Stimulated activated CD8-positive, alpha-beta memory T cell treated with anti-CD3 and anti-CD28 coated beads, Interleukin-7, amount 100 ng/mL, for 4 hours (primary cell): ENCODE measurements around the gene ELOVL1.
"Not testable (repeated sequence)": the region's sequence is repeated elsewhere in the genome, so short reads cannot be mapped to it uniquely, and the experiment has no call there.

Experiments
- DNase-seq, 2 donors: peaks; one replicate each; pipeline ENCODE4 v3.0.0-alpha.2; 2020; ENCODE audit warnings: low read depth in 2 of 2

Gene ELOVL1

DNA sequence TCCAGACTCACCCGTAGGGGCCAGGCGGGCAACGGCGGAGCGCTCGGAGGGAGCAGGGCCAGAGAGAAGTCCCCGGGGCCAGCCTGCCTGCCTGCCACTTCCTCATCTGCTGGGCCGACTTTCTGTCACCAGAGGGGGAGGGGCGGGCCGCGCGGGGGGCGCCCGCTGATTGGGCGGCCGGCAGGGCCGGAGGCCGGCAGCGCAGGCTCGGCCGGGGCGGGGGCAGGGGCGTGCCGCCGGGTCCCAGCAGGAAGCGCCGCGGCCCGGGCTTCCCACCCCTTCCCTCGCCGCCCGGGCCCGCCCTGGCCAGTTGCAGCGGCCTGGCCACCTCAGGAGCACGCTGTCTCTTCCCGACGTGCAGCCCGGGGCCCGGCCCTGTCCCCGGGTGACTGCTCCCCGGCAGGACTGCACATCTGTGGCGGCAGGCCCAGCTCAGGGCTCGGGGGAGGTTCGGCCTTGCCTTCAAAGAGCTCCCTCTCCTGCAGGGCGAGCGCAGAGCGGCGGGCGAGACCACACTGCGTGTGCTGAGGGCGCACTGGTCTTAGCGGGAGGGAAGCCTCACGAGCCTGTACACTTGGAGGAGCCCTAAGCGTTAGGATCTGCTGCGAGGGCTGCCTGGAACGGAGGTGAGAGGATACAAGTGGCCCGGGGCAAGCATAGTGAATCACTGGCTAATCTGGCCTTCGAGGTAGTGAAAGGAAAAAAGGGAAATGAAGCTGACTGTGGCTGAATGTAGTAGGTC, at the start of gene ELOVL1:
TSS of gene ELOVL1 (minus strand) at position 108 of the 742 bp plus-strand sequence. CDS start 2,402 bp downstream, outside the sequence.
- peak; percentile 62 to 86 for DNase-seq

DNA sequence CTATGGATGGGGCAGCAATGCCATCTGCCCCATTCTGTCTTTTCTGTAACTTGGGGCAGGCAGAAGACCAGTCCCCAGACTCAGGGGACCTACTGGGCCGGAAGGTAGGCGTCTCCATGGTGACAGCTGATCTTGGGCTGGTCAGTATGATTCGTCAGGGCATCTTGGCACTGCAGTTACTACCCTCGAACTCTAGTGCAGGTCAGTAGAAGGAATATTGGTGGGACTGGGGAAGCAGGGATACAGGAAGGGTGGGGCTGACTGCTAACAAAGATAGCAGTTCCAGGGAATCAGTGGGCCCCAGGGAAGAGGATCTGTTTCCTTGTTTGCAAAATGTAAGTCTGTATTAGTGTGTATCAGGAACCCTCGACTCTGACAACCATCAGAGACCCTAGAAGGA, 48.1 kb upstream of the ELOVL1 start:
- DNase-seq = no peak

DNA sequence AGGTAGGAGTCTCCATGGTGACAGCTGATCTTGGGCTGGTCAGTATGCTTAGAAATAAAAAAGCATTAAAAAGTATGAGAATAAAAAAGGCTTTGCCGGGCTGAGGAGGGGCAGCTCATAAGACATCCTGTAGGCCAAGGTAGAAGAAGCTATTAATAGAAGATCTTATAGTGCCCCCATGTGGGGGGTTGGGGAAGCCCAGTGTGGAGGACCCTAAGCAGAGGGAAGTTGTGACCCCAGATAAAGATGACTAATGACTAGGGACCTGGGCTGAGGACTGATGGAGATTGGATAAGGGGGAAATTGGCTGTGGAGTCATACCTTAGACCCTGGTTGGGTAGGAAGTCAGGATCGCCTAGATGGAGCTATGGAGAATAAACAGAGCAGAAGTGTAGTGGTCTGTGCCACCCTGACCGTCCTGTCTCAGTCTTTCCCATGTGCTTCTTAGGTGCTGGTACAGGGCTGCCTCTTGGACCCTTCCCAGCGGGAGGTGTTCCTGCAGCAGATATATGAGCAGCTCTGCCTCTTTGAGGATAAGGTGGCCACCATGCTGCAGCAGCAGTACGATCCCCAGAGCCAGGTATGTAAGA, 46.9 kb upstream of the ELOVL1 start:
- peak; percentile 38 to 58 for DNase-seq

DNA sequence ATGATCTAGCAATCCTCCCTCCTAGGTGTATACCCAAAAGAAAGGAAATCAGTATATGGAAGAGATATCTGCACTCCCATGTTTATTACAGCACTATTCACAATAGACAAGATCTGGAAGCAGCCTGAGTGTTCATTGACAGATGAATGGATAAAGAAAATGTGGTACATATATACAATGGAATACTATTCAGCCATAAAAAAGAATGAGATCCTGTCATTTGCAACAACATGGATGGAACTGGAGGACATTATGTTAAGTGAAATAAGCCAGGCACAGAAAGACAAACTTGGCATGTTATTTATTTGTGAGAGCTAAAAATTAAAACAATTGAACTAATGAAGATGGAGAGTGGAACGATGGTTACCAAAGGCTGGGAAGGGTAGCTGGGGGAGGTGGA, 45.6 kb upstream of the ELOVL1 start:
- not testable (repeated sequence) for DNase-seq

DNA sequence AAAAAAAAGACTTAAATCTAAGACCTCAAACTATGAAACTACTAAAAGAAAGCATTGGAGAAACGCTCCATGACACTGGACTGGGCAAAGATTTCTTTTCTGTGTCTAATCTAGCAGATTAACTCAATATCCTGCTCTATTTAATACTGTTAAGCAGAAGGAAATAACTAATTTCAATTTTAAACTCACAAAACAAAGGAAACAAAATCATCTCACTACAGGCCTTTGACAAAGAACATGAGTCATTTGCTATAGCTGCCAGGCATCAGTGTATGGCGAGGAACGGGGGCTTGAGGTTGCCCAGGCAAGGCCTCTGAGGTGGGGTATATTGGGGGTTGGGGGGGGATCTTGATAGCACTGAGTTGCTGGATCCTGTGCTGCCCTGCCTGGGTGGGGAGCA, 42.8 kb upstream of the ELOVL1 start:
- no peak for DNase-seq

DNA sequence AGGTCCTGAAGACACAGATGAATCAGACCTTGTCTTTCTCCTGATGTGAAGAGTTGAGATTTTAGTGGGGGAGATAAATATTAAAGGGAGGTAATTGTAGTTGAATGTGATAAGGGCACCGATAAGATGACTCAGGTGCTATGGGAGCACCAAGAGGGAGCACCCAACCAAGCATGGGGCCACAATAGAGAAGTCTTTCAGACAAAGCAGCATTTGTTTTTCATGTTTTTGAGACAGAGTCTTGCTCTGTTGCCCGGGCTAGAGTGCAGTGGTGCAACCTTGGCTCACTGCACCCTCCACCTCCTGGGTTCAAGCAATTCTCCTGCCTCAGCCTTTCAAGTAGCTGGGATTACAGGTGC, 38.0 kb upstream of the ELOVL1 start:
- DNase-seq = no peak

DNA sequence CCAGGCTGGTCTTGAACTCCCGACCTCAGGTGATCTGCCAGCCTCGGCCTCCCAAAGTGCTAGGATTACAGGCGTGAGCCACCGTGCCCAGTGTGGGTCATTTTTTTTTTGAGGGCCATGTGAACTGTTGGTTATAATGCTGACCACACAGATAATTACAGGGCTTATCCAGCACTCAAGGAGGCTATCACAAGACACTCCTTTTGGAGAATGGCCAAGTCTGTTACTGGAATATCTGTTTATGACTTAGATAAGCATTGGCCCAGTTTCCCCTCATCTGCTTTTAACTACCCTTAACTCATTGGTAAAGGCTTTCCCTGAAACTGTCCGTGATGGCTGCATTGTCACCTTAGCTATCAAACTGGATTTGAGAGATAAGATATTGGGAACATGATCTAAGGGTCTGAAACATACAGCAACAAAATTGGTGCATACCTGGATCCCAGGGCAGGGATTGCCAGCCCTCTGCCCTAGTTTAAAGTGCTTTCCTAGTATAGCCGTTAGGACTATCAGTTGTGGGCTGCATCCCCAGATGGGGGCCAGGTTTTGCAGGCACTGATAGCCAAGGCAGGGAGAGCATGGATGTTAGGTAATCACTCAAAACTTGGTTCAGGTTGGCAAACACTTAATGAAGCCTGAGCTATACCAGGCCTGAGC, 37.5 kb upstream of the ELOVL1 start:
- DNase-seq = no peak

DNA sequence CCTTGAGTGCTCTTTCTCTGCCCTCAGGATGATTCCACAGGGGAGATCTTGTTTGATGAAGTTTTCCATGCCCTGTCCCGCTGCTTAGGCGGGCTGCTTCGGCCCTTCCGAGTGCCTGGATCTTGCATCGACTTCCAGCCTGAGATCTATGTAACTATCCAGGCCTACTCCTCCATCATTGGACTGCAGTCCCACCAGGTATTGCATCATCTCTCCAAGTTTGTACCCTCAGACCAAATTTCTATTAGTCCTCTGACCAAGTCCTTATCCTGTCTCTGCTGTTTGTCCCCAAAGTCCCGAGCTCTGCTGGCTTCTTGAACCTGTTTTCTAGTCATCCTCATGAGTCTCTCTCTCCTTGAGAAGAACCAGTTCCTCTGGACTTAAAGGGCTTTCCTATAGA, 36.5 kb upstream of the ELOVL1 start:
- no peak for DNase-seq

DNA sequence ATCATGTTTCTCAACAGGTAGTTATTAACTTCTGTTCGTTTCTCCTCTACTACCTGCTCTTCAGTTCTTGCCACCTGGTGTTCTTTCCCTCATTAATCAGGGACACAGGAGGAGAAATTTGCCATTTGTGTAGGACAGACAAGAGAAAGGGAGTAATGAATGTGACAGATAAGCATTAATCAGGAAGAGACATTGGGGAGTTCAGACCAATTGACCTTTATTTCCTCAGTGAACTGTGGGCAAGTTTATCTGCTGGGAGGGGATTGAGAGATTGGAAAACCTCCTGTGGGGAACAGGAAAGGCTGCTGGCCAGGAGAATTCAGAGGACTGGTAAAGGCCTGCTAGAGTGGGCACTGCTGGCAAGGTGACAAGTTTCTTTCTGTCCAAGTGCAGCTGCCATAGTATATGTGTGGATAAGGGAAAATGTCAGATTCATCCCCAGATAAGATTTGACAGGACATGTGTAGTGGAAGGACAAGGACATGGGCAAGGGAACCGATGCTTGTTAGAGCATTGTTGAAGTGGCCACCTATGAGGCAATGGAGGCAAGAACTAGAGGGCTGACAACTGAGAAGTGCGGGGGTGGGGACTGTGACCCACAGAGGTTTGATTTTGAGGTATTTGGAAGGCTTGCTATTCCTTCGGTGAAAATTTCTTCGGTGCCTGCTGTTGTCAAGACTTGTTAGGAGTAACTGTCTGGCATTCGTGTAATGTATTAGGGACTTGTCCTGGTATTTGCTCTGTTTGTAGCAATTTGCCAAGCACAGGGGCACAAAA, 34.5 kb upstream of the ELOVL1 start:
- no peak for DNase-seq

DNA sequence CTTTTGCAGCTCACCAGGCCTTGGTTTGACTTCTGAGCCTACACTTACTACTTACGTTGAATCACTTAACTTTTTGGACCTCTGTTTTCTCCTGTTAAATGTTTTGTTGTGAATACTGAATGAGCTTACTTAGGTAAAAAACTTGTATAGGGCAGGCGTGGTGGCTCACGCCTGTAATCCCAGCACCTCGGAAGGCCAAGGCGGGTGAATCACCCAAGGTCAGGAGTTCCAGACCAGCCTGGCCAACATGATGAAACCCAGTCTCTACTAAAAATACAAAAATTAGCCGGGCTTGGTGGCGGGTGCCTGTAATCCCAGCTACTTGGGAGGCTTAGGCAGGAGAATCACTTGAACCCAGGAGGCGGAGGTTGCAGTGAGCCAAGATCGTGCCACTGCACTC, 32.6 kb upstream of the ELOVL1 start:
- not testable (repeated sequence) for DNase-seq

DNA sequence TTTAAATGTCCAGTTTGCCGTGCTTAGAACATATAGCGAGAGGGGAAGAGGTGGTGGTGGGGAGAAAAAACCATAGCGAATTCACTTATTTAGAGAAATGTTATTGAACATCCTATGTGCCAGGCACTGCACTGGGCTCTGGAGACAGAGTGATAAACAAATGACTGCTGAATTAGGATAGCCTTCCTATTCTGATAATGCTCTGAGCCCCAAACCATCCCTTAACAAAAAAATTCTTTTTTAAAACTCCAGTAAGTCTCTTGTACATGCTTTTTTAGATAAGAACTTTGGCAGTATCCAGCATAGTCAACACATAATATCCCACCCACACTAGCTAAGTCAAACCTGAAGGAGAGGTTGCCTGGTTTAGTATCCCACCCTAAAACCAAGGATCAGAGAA, 30.4 kb upstream of the ELOVL1 start:
- no peak for DNase-seq

DNA sequence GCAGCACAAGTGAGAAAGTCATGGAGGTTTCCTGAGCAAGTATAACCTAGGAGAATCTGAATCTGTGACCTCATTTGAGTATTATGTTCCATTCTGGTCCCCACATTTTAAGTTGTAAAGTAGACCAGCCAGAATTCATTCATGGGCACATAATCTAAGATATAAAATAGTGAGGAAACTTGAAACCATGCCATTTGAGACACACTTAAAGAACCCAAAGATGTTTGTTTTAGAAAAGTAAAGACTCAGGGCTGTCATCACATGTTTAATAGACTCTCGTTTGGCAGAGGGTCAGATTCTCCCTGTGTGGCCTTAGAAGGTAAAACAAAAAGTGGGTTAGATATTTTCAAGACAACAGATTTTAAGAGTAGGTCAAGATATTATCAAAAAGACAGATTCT, 28.2 kb upstream of the ELOVL1 start:
- no peak for DNase-seq

DNA sequence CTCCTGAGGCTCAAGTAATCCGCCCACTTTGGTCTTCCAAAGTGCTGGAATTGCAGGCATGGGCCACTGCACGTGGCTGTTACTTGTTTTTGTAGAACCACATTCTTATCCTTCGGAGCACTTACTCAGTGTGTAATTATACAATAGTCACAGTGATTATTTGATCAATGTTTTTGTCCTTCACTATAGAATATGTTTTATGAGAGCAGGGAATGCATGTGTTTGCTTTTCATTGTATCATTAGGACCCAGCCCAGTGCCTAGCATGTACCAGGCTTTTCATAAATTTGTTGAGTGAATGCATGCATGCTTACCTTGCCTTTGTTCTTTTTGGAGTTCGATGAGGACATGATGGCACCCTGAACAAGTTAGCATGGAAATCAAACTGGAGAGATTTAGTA, 27.7 kb upstream of the ELOVL1 start:
- DNase-seq = no peak

DNA sequence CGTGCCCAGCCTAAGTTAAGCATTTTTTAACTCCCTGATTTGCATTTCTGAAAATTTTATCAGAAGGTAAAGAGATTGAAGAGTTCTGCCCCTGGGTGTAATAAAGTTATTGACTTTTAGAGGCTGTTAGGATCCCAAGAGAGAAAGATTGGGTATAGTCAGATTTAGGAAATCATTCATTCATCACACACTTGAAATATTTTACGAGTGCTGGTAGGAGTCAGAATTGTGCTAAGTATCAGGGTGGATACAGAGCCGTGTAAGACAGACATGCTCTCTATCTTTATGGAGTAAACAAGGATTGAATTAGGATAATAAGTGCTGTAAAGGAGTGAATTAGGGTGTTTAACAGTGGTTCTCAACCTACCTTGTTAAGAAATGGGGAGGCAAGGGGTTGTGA, 24.9 kb upstream of the ELOVL1 start:
- DNase-seq = no peak

DNA sequence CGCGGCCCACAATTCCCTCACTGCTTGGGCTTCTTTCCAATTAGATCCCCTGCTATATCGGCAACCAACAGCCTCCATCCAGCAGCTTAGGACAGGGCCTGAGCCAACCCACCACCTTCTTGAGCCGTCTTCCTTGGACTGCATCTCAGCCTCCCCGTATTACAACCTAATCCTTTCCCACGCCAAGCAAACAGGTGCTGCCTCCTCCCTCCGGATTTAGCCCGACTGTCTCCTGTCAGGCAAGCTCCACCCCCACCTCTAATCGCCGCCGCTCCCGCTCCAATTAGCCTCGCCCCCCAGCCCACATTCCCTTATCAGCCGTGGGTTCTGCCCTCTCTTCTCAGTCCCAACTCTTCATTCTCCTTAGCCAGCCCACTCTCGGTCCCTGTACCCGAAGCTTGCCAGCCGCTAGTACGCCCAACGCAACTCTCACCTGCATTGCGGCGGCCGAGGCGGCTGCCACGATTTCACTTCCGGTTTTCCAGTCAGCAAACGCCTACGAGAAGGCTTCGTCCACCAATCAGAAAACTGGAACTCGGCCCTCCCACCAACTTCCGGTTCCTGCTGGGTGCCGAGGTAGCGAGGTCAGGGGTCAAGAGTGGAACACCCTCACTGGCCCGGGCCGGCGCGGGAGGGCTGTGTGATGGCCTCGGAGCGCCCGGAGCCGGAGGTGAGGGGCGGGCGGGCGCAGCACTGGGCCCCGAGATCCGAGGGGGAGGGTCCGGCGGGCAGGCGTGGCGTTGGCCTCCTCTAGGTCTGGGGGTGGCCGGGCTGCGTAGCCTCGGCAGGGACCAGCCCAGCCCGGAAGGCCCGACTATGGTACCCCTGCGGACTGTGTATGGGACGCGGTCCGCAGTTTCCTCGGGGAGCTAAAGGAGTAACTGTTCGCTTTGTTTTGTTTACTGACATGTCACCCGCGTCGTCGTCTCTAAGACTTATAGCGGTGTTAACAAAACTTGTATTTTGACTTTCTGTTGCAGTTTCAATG, 21.8 kb upstream of the ELOVL1 start, which contains the start of the genes MED8 and SZT2:
TSS of gene MED8 (minus strand) at position 475 of the 988 bp plus-strand sequence. CDS start at position 439, 36 bp downstream.
TSS of gene SZT2 (plus strand) at position 574 of the 988 bp plus-strand sequence. CDS start at position 644, 70 bp downstream.
- peak; percentile 83 to 90 for DNase-seq

DNA sequence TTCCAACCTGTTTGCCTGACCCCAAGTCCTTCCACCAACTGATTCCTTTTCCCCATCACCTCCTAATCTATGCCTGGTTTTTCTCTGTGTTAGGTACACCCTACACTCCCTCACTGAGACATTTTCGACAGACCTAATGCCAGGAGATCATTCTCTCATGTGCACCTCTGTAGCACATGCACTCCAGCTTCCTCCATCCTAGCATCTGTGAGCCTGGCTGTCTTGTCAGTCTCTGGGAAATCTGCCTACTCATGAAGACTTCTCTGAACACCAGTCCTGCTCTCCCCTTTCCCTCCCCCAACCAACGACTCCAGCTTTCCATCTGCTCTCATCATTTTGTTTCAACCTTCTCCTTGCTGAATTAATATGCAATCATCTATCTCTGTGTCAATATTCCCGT, 20.8 kb upstream of the ELOVL1 start:
- no peak for DNase-seq

DNA sequence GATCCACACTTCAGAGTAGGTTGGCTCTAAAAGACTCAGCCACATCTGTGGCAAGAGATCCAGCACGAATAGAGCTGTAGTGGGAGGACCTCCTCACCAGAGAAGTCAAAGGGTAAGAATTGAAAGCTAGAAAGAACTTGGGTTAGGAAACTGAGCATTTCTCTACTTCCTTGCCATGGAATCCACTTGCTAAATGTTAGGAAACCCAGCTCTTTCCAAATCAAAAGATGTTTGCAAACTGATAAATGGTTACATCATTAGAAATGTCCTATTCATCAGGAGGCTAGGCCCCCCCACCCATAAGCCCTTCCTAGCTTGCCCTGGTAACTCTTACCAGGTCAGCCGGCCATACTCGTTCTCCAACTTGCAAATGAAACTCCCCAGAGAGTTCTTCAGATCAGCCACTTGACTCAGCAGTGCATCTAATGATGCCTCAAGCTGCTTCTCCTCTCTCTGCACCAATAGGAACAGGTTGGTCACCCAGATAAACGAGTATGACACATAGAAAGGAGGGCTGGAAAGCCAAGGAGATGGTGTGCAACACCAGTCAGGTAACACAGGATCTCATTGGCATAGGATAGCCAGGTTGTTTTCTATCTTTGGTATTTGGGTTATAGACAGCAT, 20.3 kb upstream of the ELOVL1 start:
- DNase-seq = no peak

DNA sequence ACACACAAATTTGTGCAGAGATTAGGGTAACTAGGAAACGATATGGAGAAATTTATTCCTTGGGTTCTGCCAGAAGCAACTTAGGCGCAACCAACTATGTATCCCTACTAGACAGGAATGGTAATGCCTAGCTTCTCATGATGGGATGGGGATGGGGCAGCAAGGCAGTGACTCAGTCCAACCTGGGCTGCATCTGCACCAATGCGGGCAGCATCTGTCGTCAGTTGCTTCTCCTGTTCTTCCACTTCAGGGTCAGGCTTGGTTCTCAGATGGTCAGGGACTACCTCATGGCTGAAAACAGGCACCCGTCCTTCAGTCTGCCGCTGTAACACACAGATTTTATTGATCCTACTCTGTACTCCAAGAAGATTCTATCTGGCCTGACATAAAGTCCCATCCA, 18.9 kb upstream of the ELOVL1 start:
- no peak for DNase-seq

DNA sequence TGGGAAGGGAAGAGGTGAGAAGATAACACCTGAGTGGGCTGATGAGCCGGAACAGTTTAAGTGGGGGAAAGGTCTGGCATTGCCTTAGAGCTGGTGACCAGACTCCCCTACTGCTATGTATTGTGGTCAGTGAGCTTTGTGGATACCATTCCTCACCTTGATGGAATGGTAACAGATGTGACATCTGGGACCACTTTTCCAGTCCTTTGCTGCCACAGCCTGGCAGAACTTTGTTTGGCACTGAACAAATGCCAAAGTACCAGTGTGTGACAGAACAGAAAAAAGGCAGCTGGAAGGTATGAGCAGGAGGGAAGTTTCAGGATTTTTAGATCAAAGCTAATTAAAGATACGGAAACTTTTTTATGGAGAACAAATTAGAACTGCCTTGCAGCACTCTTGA, 15.6 kb upstream of the ELOVL1 start:
- DNase-seq = no peak

DNA sequence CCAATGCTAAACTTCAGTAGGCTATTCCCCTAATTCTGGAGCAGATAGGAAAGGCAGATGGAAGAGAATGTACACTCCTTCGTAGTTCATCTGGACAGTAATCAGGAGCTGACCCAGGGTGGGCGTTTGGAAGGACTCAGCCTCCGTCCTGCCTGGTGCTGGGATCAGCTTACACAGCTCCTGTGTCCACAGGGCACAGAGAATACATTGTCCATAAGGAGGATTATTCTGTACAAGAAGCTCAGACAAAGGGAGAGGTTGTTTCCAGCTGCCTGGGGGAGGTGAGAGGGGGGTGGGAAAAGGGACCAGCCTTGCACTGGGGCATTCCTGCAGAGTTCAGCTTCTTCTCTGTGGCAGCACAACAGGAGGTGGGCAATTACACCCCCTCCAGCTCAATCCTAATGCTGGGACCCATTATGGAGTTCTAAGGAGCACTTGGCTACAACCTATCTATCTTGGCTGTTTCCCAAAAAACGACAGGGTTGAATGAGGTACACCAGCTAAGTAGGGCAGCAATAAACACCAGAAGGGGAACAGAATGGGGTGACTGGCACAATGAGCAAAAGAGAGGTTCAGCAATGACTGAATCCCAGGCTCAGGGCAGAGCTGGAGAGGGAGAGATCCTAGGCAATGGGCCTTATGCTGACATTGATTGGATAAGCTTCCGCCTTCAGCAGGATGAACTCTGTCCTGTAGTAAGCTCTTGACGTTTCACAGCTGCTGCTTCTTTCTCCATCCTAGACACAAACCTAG, 14.4 kb upstream of the ELOVL1 start:
- no peak for DNase-seq
